ENCODE measurements around the gene RAB21.

Gene RAB21

GRCh38 chr12:71754461-71755145, at the start of gene RAB21:
Gene RAB21 (plus strand): TSS chr12:71754863. CDS start chr12:71755130, 267 bp downstream.
- peak; percentile 98 for DNase-seq

GRCh38 chr12:71704920-71705319, 49.7 kb upstream of the RAB21 start:
- no peak for DNase-seq

- no peak for DNase-seq
Measured at GRCh38 chr12:71708658-71709057, 46.0 kb upstream of the RAB21 start.

GRCh38 chr12:71710276-71711125, 44.2 kb upstream of the RAB21 start:
- DNase-seq: no peak

- DNase-seq: no peak
Measured at GRCh38 chr12:71718611-71719010, 36.1 kb upstream of the RAB21 start.

- DNase-seq: no peak
Measured at GRCh38 chr12:71719647-71720370, 34.9 kb upstream of the RAB21 start.

GRCh38 chr12:71721783-71722505, 32.7 kb upstream of the RAB21 start:
- no peak for DNase-seq

- no peak for DNase-seq
Measured at GRCh38 chr12:71725011-71725410, 29.7 kb upstream of the RAB21 start.

GRCh38 chr12:71726548-71726947, 28.1 kb upstream of the RAB21 start:
- no peak for DNase-seq

GRCh38 chr12:71727958-71728357, 26.7 kb upstream of the RAB21 start:
- no peak for DNase-seq

GRCh38 chr12:71730936-71731335, 23.7 kb upstream of the RAB21 start:
- no peak for DNase-seq

- no peak for DNase-seq
Measured at GRCh38 chr12:71731439-71732356, 23.0 kb upstream of the RAB21 start.

- DNase-seq: no peak
Measured at GRCh38 chr12:71732357-71732712, 22.3 kb upstream of the RAB21 start.

- no peak for DNase-seq
Measured at GRCh38 chr12:71737197-71737596, 17.5 kb upstream of the RAB21 start.

GRCh38 chr12:71742998-71743397, 11.7 kb upstream of the RAB21 start:
- DNase-seq: no peak

- DNase-seq: no peak
Measured at GRCh38 chr12:71744522-71745300, 10.0 kb upstream of the RAB21 start.

GRCh38 chr12:71746974-71747611, 7.6 kb upstream of the RAB21 start:
- DNase-seq: no peak

GRCh38 chr12:71748081-71748850, 6.4 kb upstream of the RAB21 start:
- no peak for DNase-seq

- no peak for DNase-seq
Measured at GRCh38 chr12:71749666-71750065, 5.0 kb upstream of the RAB21 start.

GRCh38 chr12:71752891-71753290, 1.8 kb upstream of the RAB21 start:
- no peak for DNase-seq
